SW 1271 (cell line): ENCODE data around the gene RAI14.

ENCODE experiments used
- DNase-seq, 2 experiments: peaks; one replicate each; lab custom pipeline; 2025; lab: John Stamatoyannopoulos, UW

Gene RAI14

GRCh38 chr5:34648039-34648839 is 7.9 kb upstream of the RAI14 start:
- no peak for DNase-seq

GRCh38 chr5:34648840-34649158 is 7.3 kb upstream of the RAI14 start:
- no peak for DNase-seq

- no peak for DNase-seq
Measured at GRCh38 chr5:34651791-34652190, 4.3 kb upstream of the RAI14 start.

GRCh38 chr5:34652466-34652865 is 3.7 kb upstream of the RAI14 start:
- no peak for DNase-seq

GRCh38 chr5:34652914-34653313 is 3.2 kb upstream of the RAI14 start:
- no peak for DNase-seq

GRCh38 chr5:34653708-34654107 is 2.4 kb upstream of the RAI14 start:
- no peak for DNase-seq

GRCh38 chr5:34655354-34655991 is 655 bp upstream of the RAI14 start:
- DNase-seq: peak in 1 of 2 experiments; percentile 64

GRCh38 chr5:34656700-34657273 is 659 bp downstream of the RAI14 start:
- no peak for DNase-seq

GRCh38 chr5:34657274-34657921 is 1.3 kb downstream of the RAI14 start:
- DNase-seq: no peak

GRCh38 chr5:34657988-34658387 is 1.9 kb downstream of the RAI14 start:
- DNase-seq: peak in 1 of 2 experiments; percentile 60

- DNase-seq: no peak
Measured at GRCh38 chr5:34659168-34659567, 3.0 kb downstream of the RAI14 start.

GRCh38 chr5:34660444-34660843 is 4.3 kb downstream of the RAI14 start:
- DNase-seq: no peak

- no peak for DNase-seq
Measured at GRCh38 chr5:34663771-34664496, 7.8 kb downstream of the RAI14 start.

- DNase-seq: no peak
Measured at GRCh38 chr5:34666392-34667080, 10.4 kb downstream of the RAI14 start.

- no peak for DNase-seq
Measured at GRCh38 chr5:34667705-34668104, 11.6 kb downstream of the RAI14 start.

- no peak for DNase-seq
Measured at GRCh38 chr5:34669931-34670516, 13.9 kb downstream of the RAI14 start.

- DNase-seq: no peak
Measured at GRCh38 chr5:34672196-34672595, 16.1 kb downstream of the RAI14 start.

GRCh38 chr5:34673463-34674125 is 17.5 kb downstream of the RAI14 start:
- DNase-seq: no peak

GRCh38 chr5:34674187-34674586 is 18.1 kb downstream of the RAI14 start:
- DNase-seq: no peak

- DNase-seq: no peak
Measured at GRCh38 chr5:34675857-34676256, 19.7 kb downstream of the RAI14 start.

- no peak for DNase-seq
Measured at GRCh38 chr5:34676416-34676815, 20.3 kb downstream of the RAI14 start.
